Neural progenitor cell (in vitro differentiated cells): Measurements from ENCODE around the gene CRTC3. TPM values are rescaled to one million over a fixed set of nuclear protein-coding genes. Genes with fewer than 3 reads are reported as not detected.
A peak's percentile ranks its signal among the peaks of the same experiment; 100 is the strongest.
"Not testable (repeated sequence)": the region's sequence is repeated elsewhere in the genome, so short reads cannot be mapped to it uniquely, and the experiment has no call there.

Experiments used
- DNase-seq: peaks from one replicate; pipeline ENCODE4 v3.0.0-alpha.2; 2016; ENCODE audit warnings: low spot score
- H2AFZ ChIP-seq: fragments of 200-600 bp; sonication (generic); replicated peaks from 2 replicates; pipeline ENCODE4 v1.6.1; 2016; ENCODE audit warnings: antibody characterized with exemption
- H3F3A ChIP-seq: fragments of 200-600 bp; sonication (generic); 2 replicates; pipeline ENCODE4 v1.6.1; 2016; ENCODE audit warnings: antibody characterized with exemption, low read depth
- H3K27ac ChIP-seq: fragments of 200-600 bp; sonication (generic); 2 replicates; pipeline ENCODE4 v1.5.1; 2016; ENCODE audit warnings: mild to moderate bottlenecking
- H3K27me3 ChIP-seq: fragments of 200-600 bp; sonication (generic); 2 replicates; pipeline ENCODE4 v1.6.1; 2016; ENCODE audit warnings: mild to moderate bottlenecking, moderate library complexity
- H3K36me3 ChIP-seq: fragments of 200-600 bp; sonication (generic); 2 replicates; pipeline ENCODE4 v1.5.1; 2016
- H3K4me1 ChIP-seq: fragments of 200-600 bp; sonication (generic); 2 replicates; pipeline ENCODE4 v1.6.1; 2016; ENCODE audit warnings: mixed run types
- H3K4me2 ChIP-seq: fragments of 200-600 bp; sonication (generic); 2 replicates; pipeline ENCODE4 v1.6.1; 2016
- H3K4me3 ChIP-seq: fragments of 200-600 bp; sonication (generic); 2 replicates; pipeline ENCODE4 v1.5.1; 2016
- H3K79me2 ChIP-seq: fragments of 200-600 bp; sonication (generic); 2 replicates; pipeline ENCODE4 v1.6.1; 2016; ENCODE audit warnings: low read depth
- H3K9ac ChIP-seq: fragments of 200-600 bp; sonication (generic); 2 replicates; pipeline ENCODE4 v1.6.1; 2016
- H3K9me3 ChIP-seq: fragments of 200-600 bp; sonication (generic); 2 replicates; pipeline ENCODE4 v1.5.1; 2016; ENCODE audit warnings: low read depth
- H4K20me1 ChIP-seq: fragments of 200-600 bp; sonication (generic); 2 replicates; pipeline ENCODE4 v1.6.1; 2016; ENCODE audit warnings: low read depth
- H3K27ac Mint-ChIP-seq: 3 replicates; pipeline ENCODE4 v1.8.0; 2021; ENCODE audit warnings: mixed read lengths
- H3K27me3 Mint-ChIP-seq: 2 replicates; pipeline ENCODE4 v1.8.0; 2022; ENCODE audit warnings: low read depth, mild to moderate bottlenecking, inconsistent platforms, moderate library complexity, mixed read lengths; ENCODE audit not compliant: insufficient read depth
- H3K36me3 Mint-ChIP-seq: 3 replicates; pipeline ENCODE4 v1.8.0; 2021; ENCODE audit warnings: mixed read lengths
- H3K4me1 Mint-ChIP-seq: 3 replicates; pipeline ENCODE4 v1.8.0; 2021; ENCODE audit warnings: mixed read lengths
- H3K4me3 Mint-ChIP-seq: 3 replicates; pipeline ENCODE4 v1.8.0; 2021; ENCODE audit warnings: mild to moderate bottlenecking, moderate library complexity, mixed read lengths
- H3K9me3 Mint-ChIP-seq: 3 replicates; pipeline ENCODE4 v1.8.0; 2020; ENCODE audit warnings: mixed read lengths
- EZH2 ChIP-seq: fragments of 200-600 bp; sonication (generic); IDR thresholded peaks from 2 replicates; pipeline ENCODE4 v1.6.1; 2017; ENCODE audit warnings: antibody characterized with exemption, mild to moderate bottlenecking, moderate library complexity
- EZH2phosphoT487 ChIP-seq: fragments of 200-600 bp; sonication (generic); IDR thresholded peaks from 2 replicates; pipeline ENCODE4 v1.6.1; 2017; ENCODE audit warnings: antibody characterized with exemption
- total RNA-seq: library from RNA; depleted of rRNA; stranded (reverse); fragments of >200 nt; gene quantifications from 2 replicates; pipeline ENCODE4 v1.2.3, GENCODE V29; 2015; ENCODE audit warnings: low replicate concordance
- TF ChIP-seq, protein P1 (sequence below): fragments of 200-600 bp; sonication (generic); IDR thresholded peaks from 2 replicates; pipeline ENCODE4 v1.5.1; 2017; ENCODE audit warnings: antibody characterized with exemption, mild to moderate bottlenecking

CRTC3 gene
- total RNA-seq, 1 donor from 2014 or later = 4.9 TPM

DNA sequence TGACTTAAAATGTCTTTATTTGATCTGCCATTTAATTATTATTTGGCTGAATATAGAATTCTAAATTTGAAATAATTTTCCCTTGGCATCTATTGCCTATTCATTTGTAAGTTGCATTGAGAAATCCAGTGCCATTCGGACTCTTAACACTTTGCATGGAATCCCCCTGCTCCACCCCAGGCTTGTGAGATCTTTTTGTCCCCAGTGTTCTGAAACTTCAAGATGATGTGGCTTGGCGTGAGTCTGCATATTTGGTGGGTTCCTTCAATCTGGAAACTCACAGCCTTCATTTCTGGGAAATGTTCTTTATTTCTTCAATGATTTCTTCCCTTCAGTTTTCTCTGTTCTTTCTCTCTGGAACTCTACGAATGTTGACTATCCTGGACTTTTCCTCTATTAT, 103.6 kb downstream of the CRTC3 start:
- TF ChIP-seq EZH2 (no peak), EZH2phosphoT487 (no peak)
- TF ChIP-seq, protein P1, sequence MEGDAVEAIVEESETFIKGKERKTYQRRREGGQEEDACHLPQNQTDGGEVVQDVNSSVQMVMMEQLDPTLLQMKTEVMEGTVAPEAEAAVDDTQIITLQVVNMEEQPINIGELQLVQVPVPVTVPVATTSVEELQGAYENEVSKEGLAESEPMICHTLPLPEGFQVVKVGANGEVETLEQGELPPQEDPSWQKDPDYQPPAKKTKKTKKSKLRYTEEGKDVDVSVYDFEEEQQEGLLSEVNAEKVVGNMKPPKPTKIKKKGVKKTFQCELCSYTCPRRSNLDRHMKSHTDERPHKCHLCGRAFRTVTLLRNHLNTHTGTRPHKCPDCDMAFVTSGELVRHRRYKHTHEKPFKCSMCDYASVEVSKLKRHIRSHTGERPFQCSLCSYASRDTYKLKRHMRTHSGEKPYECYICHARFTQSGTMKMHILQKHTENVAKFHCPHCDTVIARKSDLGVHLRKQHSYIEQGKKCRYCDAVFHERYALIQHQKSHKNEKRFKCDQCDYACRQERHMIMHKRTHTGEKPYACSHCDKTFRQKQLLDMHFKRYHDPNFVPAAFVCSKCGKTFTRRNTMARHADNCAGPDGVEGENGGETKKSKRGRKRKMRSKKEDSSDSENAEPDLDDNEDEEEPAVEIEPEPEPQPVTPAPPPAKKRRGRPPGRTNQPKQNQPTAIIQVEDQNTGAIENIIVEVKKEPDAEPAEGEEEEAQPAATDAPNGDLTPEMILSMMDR = no peak
- peaks cover 10% of the 10 kb centered on the region for H3F3A ChIP-seq
- no peaks in the 10 kb centered on the region for H3K79me2 ChIP-seq
- H3K27ac Mint-ChIP-seq = no peak overlapping the region
- no peaks in the 10 kb centered on the region for H4K20me1 ChIP-seq
- H3K4me3 ChIP-seq = no peak overlapping the region
- DNase-seq = no peak
- H3K27me3 Mint-ChIP-seq = no peaks in the 10 kb centered on the region
- no peaks in the 10 kb centered on the region for H3K27me3 ChIP-seq
- peaks cover 9% of the 10 kb centered on the region for H3K4me1 ChIP-seq
- no peak overlapping the region for H3K4me3 Mint-ChIP-seq
- peaks cover 2% of the 10 kb centered on the region for H3K9me3 Mint-ChIP-seq
- H3K4me2 ChIP-seq = no peak overlapping the region
- H3K4me1 Mint-ChIP-seq = peaks cover 3% of the 10 kb centered on the region
- H3K27ac ChIP-seq = no peak overlapping the region
- no peaks in the 10 kb centered on the region for H3K36me3 ChIP-seq
- no peak overlapping the region for H2AFZ ChIP-seq
- H3K36me3 Mint-ChIP-seq = peaks cover 24% of the 10 kb centered on the region
- H3K9ac ChIP-seq = no peak overlapping the region
- H3K9me3 ChIP-seq = no peaks in the 10 kb centered on the region

DNA sequence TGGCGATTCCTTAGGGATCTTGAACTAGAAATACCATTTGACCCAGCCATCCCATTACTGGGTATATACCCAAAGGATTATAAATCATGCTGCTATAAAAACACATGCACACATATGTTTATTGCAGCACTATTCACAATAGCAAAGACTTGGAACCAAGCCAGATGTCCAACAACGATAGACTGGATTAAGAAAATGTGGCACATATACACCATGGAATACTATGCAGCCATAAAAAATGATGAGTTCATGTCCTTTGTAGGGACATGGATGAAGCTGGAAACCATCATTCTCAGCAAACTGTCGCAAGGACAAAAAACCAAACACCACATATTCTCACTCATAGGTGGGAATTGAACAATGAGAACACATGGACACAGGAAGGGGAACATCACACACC, 107.3 kb downstream of the CRTC3 start:
- not testable (repeated sequence) for H3K27me3 Mint-ChIP-seq, H4K20me1 ChIP-seq, H3K4me3 Mint-ChIP-seq, H2AFZ ChIP-seq, H3K9me3 Mint-ChIP-seq, H3K27ac Mint-ChIP-seq, H3K27ac ChIP-seq, H3K9me3 ChIP-seq, H3K36me3 ChIP-seq, H3K79me2 ChIP-seq, H3K27me3 ChIP-seq, H3K4me3 ChIP-seq, H3K9ac ChIP-seq, H3K4me2 ChIP-seq, DNase-seq, H3K4me1 Mint-ChIP-seq
- Histone ChIP-seq H3K4me1 (peaks cover 13% of the 10 kb centered on the region), H3F3A (peaks cover 18% of the 10 kb centered on the region)
- peaks cover 21% of the 10 kb centered on the region for H3K36me3 Mint-ChIP-seq

DNA sequence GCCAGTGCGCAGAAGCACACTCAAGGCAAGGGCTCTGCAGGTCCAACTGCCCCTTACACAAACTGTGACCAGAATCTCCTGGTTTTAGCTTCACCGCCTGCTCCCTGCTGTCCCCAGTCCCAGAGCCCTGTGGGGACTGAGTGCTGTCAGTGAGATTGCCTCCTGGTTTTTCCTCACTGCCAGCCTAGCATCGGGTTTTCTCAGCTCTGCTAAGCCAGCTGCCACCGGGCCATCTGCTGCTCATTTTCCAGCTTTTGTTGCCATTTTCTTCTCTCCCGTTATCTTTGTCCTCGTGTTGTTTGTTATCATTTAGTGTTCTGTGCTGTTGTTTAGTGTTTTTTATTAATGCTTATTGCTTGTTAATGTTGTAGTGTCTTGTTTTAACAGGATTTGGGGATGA, 108.0 kb downstream of the CRTC3 start:
- Histone ChIP-seq H3K27ac (peak overlapping the region; percentile 36), H3F3A (peaks cover 18% of the 10 kb centered on the region), H3K27me3 (no peaks in the 10 kb centered on the region), H3K4me3 (no peak overlapping the region), H3K4me2 (peak overlapping the region; percentile 54), H4K20me1 (no peaks in the 10 kb centered on the region), H3K9ac (no peak overlapping the region), H2AFZ (no peak overlapping the region), H3K9me3 (no peaks in the 10 kb centered on the region), H3K36me3 (no peaks in the 10 kb centered on the region), H3K79me2 (no peaks in the 10 kb centered on the region), H3K4me1 (peaks cover 13% of the 10 kb centered on the region)
- Mint-ChIP-seq H3K27me3 (peaks cover 4% of the 10 kb centered on the region), H3K4me1 (peaks cover 3% of the 10 kb centered on the region), H3K4me3 (no peak overlapping the region), H3K9me3 (peaks cover 2% of the 10 kb centered on the region), H3K36me3 (peaks cover 26% of the 10 kb centered on the region), H3K27ac (no peak overlapping the region)
- peak; percentile 37 for DNase-seq
- TF ChIP-seq EZH2 (no peak), EZH2phosphoT487 (no peak)
- TF ChIP-seq, protein P1 = no peak

DNA sequence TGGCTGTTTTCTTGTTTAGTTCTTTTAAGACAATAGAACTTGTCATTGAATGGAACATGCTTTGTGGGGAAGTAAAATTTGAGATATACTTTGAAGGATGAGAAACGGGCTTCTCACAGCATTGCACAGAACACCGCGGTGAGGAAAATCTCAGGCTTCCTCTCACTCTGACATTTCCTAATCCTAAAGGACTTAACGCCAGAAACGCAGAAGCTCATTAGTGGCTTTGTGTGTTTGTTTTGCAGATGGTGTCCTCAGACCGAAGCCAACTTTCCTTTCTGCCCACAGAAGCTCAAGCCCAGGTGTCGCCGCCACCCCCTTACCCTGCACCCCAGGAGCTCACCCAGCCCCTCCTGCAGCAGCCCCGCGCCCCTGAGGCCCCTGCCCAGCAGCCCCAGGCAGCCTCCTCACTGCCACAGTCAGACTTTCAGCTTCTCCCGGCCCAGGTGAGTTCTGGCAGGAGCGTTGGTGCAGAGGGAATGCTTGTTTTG, 108.5 kb downstream of the CRTC3 start:
- Histone ChIP-seq H3K79me2 (no peaks in the 10 kb centered on the region), H4K20me1 (no peaks in the 10 kb centered on the region), H2AFZ (no peak overlapping the region), H3K9me3 (no peaks in the 10 kb centered on the region), H3K27ac (peak overlapping the region; percentile 36), H3K27me3 (no peaks in the 10 kb centered on the region), H3K9ac (no peak overlapping the region), H3K4me1 (peaks cover 13% of the 10 kb centered on the region), H3K4me2 (peak overlapping the region; percentile 54), H3K4me3 (no peak overlapping the region), H3F3A (peaks cover 18% of the 10 kb centered on the region), H3K36me3 (no peaks in the 10 kb centered on the region)
- Mint-ChIP-seq H3K9me3 (peaks cover 2% of the 10 kb centered on the region), H3K27me3 (peaks cover 4% of the 10 kb centered on the region), H3K27ac (no peak overlapping the region), H3K4me3 (no peak overlapping the region), H3K36me3 (peaks cover 29% of the 10 kb centered on the region), H3K4me1 (peaks cover 3% of the 10 kb centered on the region)
- DNase-seq = peak; percentile 62
- TF ChIP-seq EZH2phosphoT487 (no peak), EZH2 (no peak)
- TF ChIP-seq, protein P1 = no peak
